Breast epithelium (tissue), 3 donors: ENCODE measurements around the gene SRSF4.

ENCODE experiments used
- CTCF ChIP-seq, 3 donors: fragments of 450-650 bp; IDR thresholded peaks; one replicate each; pipeline ENCODE4 v1.5.1; 2016 to 2017; ENCODE audit warnings: antibody characterized with exemption in 3 of 3, mild to moderate bottlenecking in 3 of 3, moderate library complexity in 3 of 3
- POLR2A ChIP-seq: fragments of 450-650 bp; IDR thresholded peaks from one replicate; pipeline ENCODE4 v1.6.1; 2016; ENCODE audit warnings: antibody characterized with exemption, mild to moderate bottlenecking, moderate library complexity
- POLR2AphosphoS5 ChIP-seq, 3 donors: sonication (generic); formaldehyde crosslinking; IDR thresholded peaks; one replicate each; pipeline ENCODE4 v1.6.1; 2017; ENCODE audit warnings: antibody characterized with exemption in 3 of 3

- TF ChIP-seq CTCF (IDR thresholded peaks at IDR 0.05) (no peak), POLR2AphosphoS5 (IDR thresholded peaks at IDR 0.05) (no peak), POLR2A (no peak)
Observed at GRCh38 chr1:29117381-29117780, 64.3 kb downstream of the SRSF4 start.
